Measurements from ENCODE around the gene THRSP.
A peak's percentile ranks its signal among the peaks of the same experiment; 100 is the strongest.
"Not testable (repeated sequence)": the region's sequence is repeated elsewhere in the genome, so short reads cannot be mapped to it uniquely, and the experiment has no call there.

Gene THRSP, protein sequence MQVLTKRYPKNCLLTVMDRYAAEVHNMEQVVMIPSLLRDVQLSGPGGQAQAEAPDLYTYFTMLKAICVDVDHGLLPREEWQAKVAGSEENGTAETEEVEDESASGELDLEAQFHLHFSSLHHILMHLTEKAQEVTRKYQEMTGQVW

DNA sequence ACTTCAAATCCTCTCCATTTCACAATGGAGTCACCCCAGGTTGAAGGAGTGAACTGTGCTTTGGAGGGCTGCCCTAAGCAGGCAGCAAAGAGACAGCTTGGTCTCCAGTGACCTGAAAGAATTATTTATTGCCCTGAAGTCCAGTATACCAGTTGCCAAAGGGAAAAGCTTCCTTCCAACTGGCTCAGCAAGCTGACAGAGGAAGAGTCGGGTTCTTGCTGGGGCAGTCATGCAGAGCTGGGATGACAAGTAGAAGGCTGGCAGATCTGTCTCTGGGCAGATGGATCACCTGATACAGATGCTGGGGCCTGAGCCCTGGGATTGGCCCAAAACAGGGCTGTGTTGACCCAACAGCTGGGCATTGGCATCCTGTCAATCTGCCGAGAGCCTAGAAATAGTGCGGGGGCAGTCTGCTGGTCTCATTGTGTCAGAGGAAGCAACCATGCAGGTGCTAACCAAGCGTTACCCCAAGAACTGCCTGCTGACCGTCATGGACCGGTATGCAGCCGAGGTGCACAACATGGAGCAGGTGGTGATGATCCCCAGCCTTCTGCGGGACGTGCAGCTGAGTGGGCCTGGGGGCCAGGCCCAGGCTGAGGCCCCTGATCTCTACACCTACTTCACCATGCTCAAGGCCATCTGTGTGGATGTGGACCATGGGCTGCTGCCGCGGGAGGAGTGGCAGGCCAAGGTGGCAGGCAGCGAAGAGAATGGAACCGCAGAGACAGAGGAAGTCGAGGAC lies at the start of gene THRSP:
THRSP (plus strand) TSS at position 422 of the 742 bp plus-strand sequence; CDS start at position 443, 21 bp downstream.
- no peak for DNase-seq

DNA sequence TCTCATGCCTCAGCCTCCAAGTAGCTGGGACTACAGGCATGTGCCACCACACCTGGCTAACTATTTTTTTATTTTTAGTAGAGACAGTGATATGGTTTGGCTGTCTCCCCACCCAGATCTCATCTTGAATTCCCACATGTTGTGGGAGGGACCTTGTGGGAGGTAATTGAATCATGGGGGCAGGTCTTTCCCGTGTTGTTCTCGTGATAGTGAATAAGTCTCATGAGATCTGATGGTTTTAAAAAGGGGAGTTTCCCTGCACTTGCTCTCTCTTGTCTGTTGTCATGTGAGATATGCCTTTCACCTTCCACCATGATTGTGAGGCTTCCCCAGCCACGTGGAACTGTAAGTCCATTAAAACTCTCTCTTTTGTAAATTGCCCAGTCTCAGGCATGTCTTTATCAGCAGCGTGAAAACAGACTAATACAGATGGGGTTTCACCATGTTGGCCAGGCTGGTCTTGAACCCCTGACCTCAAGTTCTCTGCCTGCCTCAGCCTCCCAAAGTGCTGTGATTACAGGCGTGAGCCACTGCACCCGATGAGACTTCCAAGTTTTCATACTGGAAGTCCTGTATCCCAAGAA lies 48.6 kb upstream of the THRSP start:
- DNase-seq: not testable (repeated sequence)

DNA sequence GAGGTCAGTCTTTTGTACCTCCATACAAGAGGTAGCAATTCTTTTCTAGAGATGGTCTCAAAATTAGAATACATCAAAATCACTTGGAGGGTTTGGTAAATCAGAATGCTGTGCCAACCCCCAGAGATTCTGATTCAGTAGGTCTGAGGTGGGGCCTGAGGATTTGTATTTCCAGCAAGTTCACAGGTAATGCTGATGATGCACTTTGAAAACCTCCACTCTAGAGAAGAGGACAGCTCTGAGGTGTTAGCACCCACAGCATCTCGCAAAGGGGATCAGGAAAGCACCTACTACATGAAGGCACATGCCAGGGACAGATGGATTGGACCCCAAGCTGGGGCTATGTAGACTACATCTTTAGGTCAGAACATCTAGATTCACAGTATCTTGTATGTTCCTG lies 47.8 kb upstream of the THRSP start:
- no peak for DNase-seq

DNA sequence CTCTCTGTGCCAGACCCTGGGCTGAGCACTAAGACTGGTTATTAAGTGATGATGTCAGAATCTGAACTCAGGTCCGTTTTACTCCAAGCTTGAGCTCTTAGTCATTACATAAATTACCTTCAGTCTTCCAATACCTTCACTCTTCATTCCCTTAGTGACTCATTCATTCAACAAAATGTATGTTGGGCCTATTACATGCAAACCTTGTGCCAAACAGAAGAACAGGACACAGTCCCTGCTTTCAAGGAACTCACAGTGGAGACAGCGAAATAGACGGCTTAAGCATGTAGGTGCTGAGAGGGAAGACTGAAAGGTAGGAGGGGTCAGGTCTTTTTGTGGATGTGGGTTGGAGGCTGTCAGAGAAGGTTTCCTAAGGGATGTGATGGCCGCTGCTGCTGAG lies 43.9 kb upstream of the THRSP start:
- DNase-seq: no peak

DNA sequence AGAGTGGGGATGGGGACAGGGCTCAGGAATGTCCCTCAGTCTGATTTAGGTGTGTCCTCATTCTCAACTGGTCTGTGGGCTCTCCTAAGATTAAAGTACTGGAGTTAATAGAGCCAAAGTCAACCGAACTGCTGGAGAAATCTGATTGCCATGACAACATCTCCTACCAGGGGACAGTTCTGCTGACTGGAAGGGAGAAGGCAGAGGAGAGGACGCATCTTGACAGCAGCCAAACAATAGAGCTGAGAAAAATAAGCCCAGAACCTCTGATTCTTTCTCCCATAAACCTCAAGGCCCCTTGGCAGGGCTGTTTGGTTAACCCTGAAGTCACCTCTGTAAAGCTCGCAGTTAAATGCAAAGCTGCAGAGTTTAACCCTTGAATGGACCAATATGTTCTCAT lies 43.4 kb upstream of the THRSP start:
- DNase-seq: no peak

DNA sequence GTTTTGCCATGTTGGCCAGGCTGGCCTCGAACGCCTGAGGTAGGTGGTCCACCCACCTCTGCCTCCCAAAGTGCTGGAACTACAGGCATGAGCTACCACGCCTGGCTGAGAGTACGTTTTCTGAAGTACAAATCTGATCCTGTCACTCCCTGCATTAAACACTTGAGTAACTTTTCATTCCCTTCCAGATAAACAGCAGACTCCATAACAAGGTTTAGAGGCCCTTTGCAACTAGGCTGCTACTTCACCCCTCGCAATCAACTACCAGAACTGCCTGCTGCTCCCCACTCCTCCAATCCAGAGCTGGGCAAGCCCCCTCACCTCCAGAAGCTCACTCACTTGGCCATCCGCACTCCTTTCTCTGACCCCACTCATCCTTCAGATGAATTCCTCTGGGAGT lies 42.0 kb upstream of the THRSP start:
- no peak for DNase-seq

DNA sequence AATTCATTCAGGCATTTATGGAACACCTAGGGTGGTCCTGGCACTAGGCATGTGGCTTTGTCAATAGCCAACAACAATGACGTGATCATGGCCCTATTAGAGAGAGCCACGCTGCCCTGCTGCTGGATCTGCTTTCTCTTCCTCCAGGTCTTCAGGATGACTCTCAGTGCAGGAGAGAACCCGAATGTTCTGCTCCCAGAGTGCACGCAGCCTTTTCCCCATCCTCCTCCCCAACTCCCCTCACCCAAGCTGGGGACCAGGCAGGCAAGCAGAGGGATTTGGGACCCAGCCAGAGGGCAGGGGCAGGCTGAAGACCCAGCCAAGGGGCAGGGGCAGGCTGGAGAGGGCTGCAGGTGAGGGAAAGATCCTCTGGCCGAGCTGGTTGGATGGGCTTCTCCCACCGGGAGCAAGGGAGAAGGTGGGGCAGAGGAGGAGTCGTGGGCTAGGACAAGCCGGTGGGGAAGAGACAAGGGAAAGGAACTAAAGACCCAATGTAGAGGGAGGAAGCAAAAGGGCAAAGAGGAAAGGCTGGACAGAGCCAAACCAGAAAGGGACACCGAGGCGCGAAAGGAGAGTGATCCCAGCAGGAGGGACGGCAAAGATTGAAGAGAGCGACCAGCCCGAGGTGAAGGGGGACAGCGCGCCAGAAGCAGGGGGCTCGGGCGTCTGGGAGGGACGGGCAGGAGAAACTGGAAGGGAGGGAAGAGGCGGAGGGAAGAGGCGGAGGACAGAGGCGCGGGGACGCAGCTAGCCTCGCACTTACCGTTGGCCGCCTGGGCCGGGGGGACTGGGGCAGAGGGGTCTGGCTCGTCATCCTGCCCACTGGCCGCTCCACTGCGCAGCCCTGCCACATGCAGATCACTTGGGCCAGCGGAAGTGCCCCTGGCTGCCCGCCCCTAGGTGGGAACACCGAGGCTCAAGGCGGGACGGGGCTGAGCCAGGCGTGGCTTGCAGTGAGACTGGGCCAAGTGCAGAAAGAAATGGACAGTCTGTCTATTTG lies 41.0 kb upstream of the THRSP start, which contains the start of gene KCTD14:
KCTD14 (minus strand) TSS at position 880 of the 1,000 bp plus-strand sequence; CDS start at position 853, 27 bp downstream.
- DNase-seq: no peak

DNA sequence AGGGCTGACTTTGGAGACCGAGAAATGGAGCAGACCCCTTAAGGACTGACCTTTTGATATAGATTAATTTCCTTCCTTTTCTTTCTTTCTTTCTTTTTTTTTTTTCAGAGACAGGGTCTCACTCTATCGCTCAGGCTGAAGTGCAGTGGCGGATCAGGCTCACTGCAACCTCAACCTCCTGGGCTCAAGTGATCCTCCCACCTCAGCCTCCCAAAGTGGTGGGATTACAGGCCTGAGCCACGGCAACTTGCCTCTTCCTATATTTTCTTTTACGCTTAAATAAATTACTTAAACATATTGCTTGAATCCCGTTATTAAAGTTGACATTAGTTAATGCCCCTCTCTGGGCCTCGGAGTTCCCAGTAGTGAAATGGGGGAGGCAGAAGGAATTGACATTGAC lies 40.2 kb upstream of the THRSP start:
- no peak for DNase-seq

DNA sequence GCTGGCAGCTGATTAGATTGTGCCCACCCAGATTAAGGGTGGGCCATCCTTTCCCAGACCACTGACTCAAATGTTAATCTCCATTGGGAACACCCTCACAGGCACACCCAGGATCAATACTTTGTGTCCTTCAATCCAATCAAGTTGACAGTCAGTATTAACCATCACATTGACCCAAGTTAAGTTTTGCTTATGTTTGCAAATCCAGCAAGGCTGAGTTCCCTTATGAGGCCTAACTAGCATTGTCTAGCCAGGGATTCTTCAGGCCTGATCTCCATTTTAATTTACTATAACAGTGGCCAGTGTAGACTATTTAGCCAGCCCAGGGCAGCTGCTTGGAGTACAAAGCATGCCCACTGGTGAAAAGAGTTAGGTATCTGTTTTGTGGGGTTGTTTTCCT lies 38.3 kb upstream of the THRSP start:
- no peak for DNase-seq

DNA sequence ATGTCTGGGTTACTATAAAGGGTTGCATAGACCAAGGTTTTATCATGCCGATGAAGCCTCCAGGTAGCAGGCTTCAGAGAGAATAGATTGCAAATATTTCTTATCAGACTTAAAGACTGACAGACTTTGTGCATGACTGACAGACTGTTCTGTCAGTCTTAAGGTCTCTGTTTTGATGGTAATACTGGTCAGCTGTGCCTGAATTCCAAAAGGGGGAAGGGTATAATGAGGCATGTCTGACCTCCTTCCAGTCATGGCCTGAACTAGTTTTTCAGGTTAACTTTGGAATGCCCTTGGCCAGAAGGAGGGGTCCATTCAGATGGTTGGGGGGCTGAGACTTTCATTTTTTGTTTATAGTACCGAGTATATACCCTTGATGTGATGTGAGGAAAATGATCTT lies 35.9 kb upstream of the THRSP start:
- no peak for DNase-seq

DNA sequence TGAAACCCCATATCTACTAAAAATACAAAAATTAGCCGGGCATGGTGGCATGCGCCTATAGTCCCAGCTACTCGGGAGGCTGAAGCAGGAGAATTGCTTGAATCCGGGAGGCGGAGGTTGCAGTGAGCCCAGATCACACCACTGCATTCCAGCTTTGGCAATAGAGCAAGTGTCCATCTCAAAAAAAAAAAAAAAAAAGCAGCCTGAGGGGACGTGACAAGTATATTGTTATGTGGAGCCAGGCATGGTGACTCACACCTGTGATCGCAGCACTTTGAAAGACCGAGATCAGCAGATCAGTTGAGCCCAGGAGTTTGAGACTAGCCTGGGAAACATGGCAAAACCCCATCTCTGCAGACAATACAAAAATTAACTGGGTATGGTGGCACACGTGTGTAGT lies 35.2 kb upstream of the THRSP start:
- not testable (repeated sequence) for DNase-seq

DNA sequence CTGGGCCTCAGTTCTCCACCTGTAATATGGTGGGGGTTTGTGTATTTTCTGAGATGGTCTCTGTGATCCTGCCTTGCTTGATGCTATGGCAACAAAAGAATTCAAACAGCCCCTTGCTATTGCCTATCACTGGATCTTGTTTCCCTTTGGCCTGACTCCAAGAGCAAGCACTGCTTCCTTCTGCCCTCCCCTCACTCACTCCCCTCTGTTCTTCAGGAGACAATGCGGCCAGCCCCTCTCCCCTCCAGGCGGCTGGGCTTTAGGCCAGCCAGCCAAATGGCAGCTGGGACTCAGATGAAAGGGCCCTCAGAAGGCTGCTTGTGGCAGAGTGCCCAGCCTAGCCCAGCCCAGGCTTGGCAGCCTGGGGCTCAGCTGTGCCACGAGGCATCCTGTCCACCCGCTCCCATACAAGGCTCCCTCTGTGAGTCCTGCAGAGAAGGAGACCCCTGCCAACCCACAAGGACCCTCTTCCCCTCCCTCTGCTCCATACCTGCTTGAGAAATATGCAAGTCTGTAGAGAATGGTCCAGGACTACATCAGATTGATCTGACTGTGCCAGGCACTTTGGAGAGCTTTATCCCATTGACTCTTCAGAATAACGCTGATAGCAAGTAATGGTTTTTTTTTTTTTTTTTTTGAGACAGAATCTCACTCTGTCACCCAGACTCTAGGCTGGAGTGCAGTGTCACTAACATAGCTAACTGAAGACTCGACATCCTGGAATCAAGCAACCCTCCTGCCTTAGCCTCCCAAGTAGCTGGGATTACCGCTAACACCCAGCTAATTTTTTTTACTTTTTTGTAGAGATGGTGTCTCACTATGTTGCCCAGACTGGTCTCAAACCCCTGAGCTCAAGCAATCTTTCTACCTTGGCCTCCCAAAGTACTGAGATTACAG lies 33.0 kb upstream of the THRSP start:
- DNase-seq: peak; percentile 91

DNA sequence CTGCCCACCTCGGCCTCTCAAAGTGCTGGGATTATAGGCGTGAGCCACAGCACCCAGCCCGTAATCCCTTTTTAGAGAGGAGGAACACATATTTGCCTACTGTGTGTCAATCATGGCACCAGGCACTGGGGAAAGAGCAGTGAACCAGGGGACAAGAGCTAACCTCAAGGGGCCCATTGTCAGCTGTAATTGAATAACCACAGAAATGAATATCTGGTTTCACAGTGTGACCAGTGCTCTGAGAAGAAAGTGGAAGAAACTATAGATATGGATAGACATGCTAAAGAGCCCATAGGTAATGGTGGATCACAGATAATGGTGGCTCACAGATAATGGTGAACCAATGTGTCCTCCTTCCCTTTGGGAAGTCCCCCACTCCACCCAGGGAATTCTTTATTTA lies 32.0 kb upstream of the THRSP start:
- no peak for DNase-seq

DNA sequence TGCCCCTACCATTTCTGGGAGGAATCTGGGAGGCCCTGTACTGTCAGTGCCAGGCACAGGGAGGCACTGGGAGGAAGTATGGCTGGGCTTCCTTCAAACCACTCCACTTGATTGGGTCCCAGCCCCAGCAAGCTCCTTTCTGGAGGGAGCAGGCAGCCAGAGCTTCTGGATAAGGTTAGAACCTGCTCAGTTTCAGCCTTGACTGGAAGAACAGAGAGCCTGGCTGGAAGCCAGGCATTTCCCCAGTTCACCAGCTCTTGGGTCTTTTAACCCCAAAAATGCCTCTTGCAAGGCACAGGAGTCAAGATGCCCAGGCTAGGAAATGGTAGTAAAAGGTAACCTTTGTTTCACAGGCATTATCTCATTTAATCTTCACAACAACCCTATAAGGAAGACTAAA lies 31.6 kb upstream of the THRSP start:
- peak; percentile 20 for DNase-seq

DNA sequence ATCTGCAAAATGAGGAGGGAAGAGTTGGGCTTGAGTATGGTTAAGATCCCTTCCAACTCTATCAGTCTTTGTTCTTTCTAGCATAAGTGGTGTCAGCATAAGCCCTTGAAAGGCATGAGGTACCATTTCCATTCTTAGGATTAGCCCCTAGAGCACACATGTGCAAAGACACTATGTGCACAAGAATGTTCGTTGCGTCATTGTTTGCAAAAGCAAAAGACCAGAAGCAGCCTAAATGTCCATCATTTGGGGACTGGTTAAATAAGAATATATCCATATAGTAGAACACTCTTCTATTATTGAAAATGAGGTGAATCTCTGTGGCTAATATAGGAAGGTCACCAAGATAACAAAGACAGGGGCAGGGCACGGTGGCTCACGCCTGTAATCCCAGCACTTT lies 30.6 kb upstream of the THRSP start:
- DNase-seq: no peak

DNA sequence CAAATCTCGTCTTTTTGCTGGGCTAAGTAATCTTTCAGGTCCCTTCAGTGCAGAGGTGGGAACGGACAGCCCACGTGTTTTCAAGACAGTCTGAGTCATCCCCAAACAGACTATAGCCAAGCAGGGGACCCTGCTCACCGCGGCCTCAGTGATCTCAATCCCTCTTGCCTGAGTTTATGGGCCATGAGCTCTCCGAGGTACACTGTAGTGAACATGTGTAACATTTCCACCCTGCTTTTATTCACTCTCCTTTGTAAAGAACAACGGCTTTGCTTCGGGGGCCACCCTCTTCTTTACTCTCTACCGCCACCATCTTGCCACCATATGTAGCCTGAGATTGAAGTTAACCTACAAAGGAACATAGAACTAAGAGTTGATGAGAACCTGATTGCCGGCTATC lies 29.0 kb upstream of the THRSP start:
- DNase-seq: no peak

DNA sequence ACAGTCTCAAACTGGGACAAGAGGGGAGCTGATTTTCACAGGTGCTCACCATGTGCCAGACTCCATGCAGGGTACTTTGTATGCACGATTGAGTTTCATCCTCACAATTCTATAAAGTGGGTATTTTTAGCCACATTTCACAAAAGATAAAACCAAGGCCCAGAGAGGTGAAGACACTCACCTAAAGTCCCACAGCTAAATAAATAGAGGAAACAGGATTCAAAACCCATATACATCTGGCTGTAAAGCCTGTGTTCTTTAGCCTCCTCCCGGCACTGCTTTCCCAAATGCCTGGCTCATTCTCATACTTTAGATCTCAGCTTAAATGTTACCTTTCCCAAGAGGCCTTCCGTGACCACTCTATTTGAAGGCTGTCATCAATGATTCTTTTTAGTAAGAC lies 27.3 kb upstream of the THRSP start:
- DNase-seq: no peak

DNA sequence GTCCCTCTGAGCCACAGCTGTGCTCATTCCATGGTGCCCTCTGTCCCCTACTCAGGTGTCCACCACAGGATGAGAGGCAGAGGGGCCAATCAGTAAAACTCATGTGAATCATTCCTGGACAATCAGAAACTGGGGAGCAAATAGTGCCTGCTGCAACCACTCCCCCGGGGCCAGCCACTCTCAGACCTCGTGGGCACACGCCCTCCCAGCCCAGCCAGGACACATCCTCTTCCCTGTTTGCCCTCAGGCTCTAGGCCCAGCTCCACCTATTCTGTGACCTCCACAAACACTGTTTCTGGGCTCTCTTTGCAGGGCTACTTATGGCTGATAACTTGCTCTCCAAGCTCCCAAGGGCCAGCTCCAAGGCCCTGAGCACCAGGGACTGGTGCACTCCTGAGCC lies 26.6 kb upstream of the THRSP start:
- no peak for DNase-seq

DNA sequence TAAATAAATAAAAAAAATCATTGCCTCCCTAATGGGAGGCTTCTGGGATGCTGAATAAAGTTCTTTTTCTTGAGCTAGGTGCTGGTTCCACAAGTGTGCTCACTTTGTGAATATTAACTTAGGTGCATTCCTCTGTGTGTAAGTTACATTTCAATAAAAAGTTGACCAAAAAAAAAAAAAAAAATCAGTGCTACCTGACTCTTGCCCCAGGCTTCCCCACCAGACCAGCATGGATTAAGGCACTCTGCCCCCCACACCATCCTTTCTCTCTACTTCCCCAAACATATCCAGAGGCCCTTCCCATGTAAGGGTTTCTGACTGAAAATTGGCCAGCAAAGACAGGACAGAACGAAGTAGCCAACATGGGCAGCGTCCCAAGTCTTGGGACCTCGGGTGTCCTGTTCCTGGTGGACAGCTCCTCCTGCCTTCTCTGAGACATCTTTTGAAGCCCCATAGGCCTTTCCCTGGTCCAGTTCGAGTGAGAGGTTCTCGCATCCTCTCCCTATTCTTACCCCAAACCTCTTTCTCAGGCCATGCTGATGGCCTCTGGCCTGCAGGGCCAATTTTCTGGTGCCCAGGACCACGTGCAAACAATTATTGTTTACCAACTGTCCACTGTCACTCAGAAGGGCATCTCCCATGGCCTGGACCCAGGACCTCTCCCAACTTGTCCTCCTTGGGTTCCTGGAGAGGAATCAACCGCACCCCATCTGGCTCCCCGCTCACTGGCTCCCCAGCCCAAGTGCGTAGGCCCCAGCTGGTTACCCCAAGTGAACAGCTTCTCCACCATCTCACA lies 25.6 kb upstream of the THRSP start:
- no peak for DNase-seq

DNA sequence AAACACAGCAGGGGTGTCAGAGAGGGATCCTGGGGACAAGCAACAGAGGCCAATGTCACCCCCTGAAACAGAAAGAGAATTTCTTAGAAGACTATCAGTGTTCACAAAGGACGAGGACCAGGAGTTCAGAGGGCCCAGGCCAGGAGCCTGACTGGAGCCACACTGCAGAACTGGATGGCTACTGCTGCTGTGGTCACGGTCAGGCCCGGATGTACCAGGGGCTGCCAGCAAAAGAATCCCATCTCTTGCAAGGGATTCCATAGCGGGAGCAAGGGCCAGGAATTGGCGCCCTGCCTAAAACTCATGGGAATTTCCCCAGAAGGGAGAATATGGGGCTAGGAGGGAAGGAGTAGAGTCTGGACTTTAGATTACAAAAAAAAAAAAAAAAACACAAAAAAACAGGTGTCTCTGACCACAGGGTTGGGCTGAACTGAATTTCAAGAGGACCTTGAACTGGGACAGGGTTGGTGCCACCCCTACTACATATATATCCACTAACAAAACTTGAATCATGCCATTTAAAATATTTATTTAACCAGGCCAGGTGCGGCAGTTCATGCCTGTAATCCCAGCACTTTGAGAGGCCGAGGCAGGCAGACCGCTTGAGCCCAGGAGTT lies 24.9 kb upstream of the THRSP start:
- DNase-seq: no peak

DNA sequence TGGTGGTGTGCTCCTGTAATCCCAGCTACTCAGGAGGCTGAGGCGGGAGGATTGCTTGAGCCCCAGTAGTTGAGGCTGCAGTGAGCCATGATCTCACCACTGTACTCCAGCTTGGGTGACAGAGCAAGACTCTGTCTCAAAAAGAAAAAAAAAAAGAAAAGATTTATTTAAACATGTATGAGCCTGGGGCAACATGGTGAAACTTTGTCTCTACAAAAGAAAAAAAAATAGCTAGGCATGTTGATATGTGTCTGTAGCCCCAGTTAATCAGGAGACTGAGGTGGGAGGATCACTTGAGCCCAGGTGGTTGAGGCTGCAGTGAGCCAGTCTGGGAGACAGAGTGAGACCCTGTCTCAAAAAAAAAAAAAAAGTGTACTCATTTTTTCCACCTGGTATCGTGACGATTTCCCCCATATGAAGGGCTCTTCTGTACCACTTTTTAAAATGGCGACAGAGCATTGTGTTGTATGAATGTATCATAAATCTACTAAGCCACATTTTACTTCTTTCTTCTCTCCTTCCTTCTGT lies 24.2 kb upstream of the THRSP start:
- no peak for DNase-seq

Measured in NCI-H1694 treated with DMSO at 0.1 percent for 48 hours (cell line).